ENCODE data around the gene NCCRP1.
"Not testable (repeated sequence)": the region's sequence is repeated elsewhere in the genome, so short reads cannot be mapped to it uniquely, and the experiment has no call there.

Gene NCCRP1

GRCh38 chr19:39245166-39245565 is 48.4 kb downstream of the NCCRP1 start:
- DNase-seq (ENCODE audit: low spot score); FAIRE-seq: not testable (repeated sequence)

DNA sequence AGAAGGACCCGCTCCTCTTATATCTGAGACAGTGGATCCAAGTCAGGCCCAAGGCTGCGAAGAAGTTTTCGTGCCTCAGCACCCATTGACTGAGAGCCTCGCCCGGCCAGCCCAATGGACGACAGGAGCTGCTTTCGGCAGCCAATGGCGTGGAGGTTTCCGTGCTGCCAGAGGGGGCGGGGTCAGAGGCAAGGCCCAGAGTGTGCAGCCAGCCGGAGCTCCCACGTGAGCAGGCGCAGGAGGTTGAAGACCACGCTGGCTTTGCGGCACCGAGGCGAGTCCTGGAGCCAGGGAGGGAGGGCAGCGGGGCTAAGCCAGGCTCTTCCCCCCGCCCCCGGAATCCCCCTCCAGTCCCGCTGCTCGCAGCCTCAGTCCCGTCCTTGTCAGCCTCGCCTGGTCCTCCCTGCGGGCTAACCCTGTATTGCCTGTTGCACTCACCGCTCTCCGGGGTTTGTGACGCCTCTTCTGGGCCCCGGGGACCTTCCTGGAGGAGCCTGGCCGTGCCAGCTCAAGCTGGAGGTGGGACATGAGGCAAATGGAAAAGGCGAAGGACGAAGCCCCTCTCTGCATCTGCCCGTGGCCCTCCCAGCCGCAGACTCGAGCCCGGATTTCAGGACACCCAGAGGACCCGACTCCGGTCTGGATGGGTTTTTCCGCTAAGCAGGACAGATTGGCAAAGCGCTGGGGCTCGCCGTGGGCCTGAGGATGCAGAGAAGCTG is 50.3 kb downstream of the NCCRP1 start:
- FAIRE-seq, result no peak
- no peak for DNase-seq (ENCODE audit: low spot score)

GRCh38 chr19:39247701-39248664 is 51.2 kb downstream of the NCCRP1 start:
- DNase-seq (ENCODE audit: low spot score) (no peak), FAIRE-seq (no peak)

DNA sequence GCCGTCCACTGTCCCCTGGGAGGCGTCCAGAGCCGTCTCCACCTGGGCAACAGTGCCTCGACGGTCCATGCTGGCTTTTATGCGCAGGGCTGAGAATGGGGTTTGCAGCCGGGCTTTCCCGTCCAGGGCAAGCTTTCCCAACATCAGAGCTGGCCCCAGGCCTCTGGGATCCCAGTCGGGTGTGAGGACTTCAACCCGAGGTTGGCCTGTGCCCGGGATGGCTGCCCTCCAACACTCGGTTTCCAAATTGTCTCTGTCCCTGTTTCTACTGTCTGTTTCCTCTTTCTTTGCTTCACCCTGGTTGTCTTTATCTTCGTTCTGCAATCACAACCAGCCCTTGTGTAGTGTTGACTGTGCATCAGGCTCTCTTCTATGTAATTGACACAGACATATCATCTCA is 52.0 kb downstream of the NCCRP1 start, which contains the start of gene IFNL4:
Gene IFNL4 (minus strand): TSS at position 51 of the 400 bp plus-strand sequence.
- DNase-seq (ENCODE audit: low spot score) (no peak), FAIRE-seq (no peak)

GRCh38 chr19:39251081-39251480 is 54.3 kb downstream of the NCCRP1 start:
- FAIRE-seq (no peak), DNase-seq (ENCODE audit: low spot score) (no peak)

Data from RCC 7860 (cell line).